IMR-90 (cell line): ENCODE data around the gene GGT6.

Experiments used
- BHLHE40 ChIP-seq: fragments of 150-350 bp; IDR thresholded peaks from 2 replicates; pipeline ENCODE4 v1.6.1; 2016; ENCODE audit warnings: mild to moderate bottlenecking, low read depth, low read length
- CEBPB ChIP-seq: IDR thresholded peaks from 2 replicates; pipeline ENCODE4 v1.6.1; 2012; ENCODE audit warnings: low read depth, low read length, improper control_type of control experiment
- CTCF ChIP-seq: conservative IDR thresholded peaks from 2 replicates; pipeline ENCODE4 v1.5.1; 2012; ENCODE audit warnings: mild to moderate bottlenecking, low read depth, low read length, improper control_type of control experiment
- FOS ChIP-seq: fragments of 150-350 bp; IDR thresholded peaks from 2 replicates; pipeline ENCODE4 v1.6.1; 2016; ENCODE audit warnings: low read depth, low read length
- MAZ ChIP-seq: IDR thresholded peaks from 2 replicates; pipeline ENCODE4 v1.6.1; 2012; ENCODE audit warnings: low read depth, mild to moderate bottlenecking, low read length, improper control_type of control experiment, moderate library complexity, borderline replicate concordance
- MXI1 ChIP-seq: IDR thresholded peaks from 2 replicates; pipeline ENCODE4 v1.6.1; 2012; ENCODE audit warnings: low read depth, mild to moderate bottlenecking, low read length, moderate library complexity, borderline replicate concordance
- POLR2A ChIP-seq: IDR thresholded peaks from 2 replicates; pipeline ENCODE4 v1.6.1; 2012; ENCODE audit warnings: mild to moderate bottlenecking, low read depth, low read length
- RAD21 ChIP-seq: IDR thresholded peaks from 2 replicates; pipeline ENCODE4 v1.6.1; 2012; ENCODE audit warnings: low read length, improper control_type of control experiment
- RCOR1 ChIP-seq: IDR thresholded peaks from 2 replicates; pipeline ENCODE4 v1.6.1; 2012; ENCODE audit warnings: mild to moderate bottlenecking, low read length, improper control_type of control experiment; ENCODE audit not compliant: insufficient replicate concordance
- TF ChIP-seq, protein P1 (sequence below): fragments of 150-350 bp; IDR thresholded peaks from 2 replicates; pipeline ENCODE4 v1.6.1; 2016; ENCODE audit warnings: low read depth, mild to moderate bottlenecking, low read length, moderate library complexity, borderline replicate concordance

DNA sequence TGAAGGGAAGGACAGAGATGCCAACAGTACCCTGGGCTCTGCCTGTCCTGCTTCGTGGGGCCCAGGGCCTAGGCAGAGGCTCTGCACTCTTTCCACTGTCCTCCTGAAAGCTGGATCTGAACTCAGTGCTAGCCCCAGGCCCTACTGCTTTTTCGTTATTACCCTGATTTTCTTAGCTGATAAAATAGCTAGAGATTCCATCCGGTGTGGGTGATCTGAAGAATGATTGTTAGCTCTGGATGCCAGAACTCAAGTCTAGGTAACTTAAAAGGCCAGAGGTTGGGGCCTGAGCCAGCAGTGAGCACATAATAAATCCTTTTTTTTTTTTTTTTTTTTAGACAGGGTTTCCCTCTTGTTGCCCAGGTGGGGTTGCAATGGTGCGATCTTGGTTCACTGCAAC, 3.4 kb downstream of the GGT6 start:
- no peak for TF ChIP-seq CTCF
- TF ChIP-seq CEBPB, result no peak
- TF ChIP-seq POLR2A, result no peak
- TF ChIP-seq RCOR1, result no peak
- TF ChIP-seq MAZ, result no peak
- TF ChIP-seq MXI1, result no peak
- TF ChIP-seq, protein P1, sequence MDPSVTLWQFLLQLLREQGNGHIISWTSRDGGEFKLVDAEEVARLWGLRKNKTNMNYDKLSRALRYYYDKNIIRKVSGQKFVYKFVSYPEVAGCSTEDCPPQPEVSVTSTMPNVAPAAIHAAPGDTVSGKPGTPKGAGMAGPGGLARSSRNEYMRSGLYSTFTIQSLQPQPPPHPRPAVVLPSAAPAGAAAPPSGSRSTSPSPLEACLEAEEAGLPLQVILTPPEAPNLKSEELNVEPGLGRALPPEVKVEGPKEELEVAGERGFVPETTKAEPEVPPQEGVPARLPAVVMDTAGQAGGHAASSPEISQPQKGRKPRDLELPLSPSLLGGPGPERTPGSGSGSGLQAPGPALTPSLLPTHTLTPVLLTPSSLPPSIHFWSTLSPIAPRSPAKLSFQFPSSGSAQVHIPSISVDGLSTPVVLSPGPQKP, result no peak
- no peak for TF ChIP-seq RAD21
- no peak for TF ChIP-seq BHLHE40
- no peak for TF ChIP-seq FOS
